ENCODE results near the gene DNAI7.

DNA sequence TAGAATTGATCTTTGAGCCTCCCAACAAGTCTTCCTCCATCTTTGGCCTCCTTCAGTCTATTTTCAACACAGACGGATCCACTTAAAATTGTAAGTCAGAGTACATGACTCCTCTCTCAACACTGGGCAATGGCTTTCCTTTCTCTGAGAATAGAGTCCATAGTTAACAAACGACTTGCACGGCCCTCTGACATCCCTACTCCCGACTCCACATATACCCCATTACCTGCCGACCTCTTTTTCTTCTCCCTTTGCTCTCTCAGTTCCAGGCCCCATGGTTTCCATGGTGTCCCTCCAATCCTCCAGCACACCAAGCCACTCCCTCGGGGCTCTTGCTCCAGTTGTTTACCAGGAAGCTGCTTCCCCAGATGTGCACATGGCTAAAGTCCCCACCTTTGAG lies 84.7 kb downstream of the DNAI7 start:
- TF ChIP-seq, protein P1, sequence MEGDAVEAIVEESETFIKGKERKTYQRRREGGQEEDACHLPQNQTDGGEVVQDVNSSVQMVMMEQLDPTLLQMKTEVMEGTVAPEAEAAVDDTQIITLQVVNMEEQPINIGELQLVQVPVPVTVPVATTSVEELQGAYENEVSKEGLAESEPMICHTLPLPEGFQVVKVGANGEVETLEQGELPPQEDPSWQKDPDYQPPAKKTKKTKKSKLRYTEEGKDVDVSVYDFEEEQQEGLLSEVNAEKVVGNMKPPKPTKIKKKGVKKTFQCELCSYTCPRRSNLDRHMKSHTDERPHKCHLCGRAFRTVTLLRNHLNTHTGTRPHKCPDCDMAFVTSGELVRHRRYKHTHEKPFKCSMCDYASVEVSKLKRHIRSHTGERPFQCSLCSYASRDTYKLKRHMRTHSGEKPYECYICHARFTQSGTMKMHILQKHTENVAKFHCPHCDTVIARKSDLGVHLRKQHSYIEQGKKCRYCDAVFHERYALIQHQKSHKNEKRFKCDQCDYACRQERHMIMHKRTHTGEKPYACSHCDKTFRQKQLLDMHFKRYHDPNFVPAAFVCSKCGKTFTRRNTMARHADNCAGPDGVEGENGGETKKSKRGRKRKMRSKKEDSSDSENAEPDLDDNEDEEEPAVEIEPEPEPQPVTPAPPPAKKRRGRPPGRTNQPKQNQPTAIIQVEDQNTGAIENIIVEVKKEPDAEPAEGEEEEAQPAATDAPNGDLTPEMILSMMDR (conservative IDR thresholded peaks at IDR 0.05 in 1 of 2, IDR thresholded peaks at IDR 0.05 in 1 of 2; ENCODE audit: extremely low read depth in 1 of 2, insufficient read depth in 1 of 2, low read depth in 1 of 2, low read length in 2 of 2) = no peak
- TF ChIP-seq EZH2 (IDR thresholded peaks at IDR 0.05; ENCODE audit: borderline replicate concordance, low read length) = no peak
